ENCODE measurements around the gene SLC27A2.
"Not testable (repeated sequence)": the region's sequence is repeated elsewhere in the genome, so short reads cannot be mapped to it uniquely, and the experiment has no call there.

SLC27A2 gene

DNA sequence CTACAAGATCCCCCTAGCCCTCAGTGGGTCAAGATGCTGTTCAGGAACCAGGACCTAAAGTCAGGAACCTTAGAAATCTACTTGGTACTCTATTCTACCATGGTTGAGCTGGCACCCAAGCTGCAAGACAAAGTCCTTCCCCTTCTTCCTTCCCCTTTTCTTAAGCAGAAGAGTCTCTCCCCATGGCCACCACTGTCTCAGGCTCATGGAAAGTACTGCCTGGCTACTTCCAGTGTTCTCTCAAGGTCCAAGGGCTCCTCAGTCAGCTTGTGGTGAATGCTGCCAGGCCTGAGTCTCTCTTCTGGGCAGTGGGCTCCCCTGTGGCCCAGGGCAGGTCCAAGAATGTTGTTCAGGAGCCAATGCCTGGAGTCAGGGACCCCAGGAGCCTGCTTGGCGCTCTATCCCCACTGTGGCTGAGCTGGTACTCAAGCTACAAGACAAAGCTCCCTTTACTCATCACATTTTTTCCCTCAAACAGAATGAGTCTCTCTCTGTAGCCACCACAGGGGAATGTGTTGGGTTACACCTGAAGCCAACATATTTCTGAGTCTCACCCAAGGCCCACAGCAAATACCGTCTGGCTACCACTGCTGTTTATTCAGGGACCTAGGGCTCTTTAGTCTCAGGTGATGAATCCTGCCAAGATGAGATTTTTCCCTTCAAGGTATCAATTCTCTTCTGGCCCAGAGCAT lies 18.1 kb upstream of the SLC27A2 start:
- no peak for DNase-seq (ENCODE audit: low read depth, low spot score)

- DNase-seq (ENCODE audit: low read depth, low spot score): no peak
These were observed 17.5 kb upstream of the SLC27A2 start for GRCh38 chr15:50164458-50164857.

- DNase-seq (ENCODE audit: low read depth, low spot score): no peak
These were observed 15.8 kb upstream of the SLC27A2 start for GRCh38 chr15:50166216-50166615.

GRCh38 chr15:50167110-50167509 lies 14.9 kb upstream of the SLC27A2 start:
- no peak for DNase-seq (ENCODE audit: low read depth, low spot score)

- DNase-seq (ENCODE audit: low read depth, low spot score): no peak
These were observed 13.6 kb upstream of the SLC27A2 start for GRCh38 chr15:50168379-50168778.

GRCh38 chr15:50168783-50169411 lies 13.1 kb upstream of the SLC27A2 start:
- DNase-seq (ENCODE audit: low read depth, low spot score): no peak

GRCh38 chr15:50172360-50172895 lies 9.6 kb upstream of the SLC27A2 start:
- DNase-seq (ENCODE audit: low read depth, low spot score): not testable (repeated sequence)

GRCh38 chr15:50176869-50177268 lies 5.1 kb upstream of the SLC27A2 start:
- no peak for DNase-seq (ENCODE audit: low read depth, low spot score)

DNA sequence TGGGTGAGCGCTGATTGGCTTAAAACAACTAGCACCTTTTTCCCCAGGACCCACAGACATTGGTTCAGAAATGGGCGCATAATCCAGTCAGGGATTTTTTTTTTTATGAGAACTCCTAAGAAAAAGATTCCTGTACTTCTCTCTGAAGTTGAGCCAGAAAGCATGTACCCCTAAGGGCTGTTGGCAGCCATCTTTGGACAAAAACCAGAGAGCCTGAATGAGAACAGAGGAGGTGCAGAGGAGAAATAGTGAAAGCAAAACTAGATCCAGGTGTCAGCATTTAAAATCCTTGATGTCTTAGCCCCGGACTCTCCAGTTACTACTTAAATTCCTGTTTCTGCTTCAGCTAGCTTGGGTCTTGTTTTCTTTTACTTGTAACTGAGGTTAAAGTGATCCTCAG lies 1.9 kb upstream of the SLC27A2 start:
- no peak for DNase-seq (ENCODE audit: low read depth, low spot score)

DNA sequence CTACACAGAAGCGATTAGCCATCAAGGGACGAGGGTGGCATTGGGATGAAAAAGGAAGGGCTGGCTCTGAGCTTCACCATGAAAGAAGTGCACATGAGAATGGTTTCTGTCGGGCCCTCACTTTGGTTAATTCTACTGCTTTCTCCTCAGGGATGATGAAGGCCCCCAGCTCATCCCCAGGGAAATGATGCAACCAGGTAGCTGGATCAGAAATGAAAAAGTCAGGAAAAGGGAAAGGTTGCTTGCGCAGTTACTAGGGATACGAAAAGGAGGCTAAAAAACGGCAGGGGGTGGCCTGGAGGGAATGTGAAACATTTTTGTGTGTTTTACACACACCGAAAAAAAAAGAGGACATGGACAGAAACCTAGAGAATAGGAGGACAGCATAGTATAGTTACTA lies 1.4 kb upstream of the SLC27A2 start:
- no peak for DNase-seq (ENCODE audit: low read depth, low spot score)

- no peak for DNase-seq (ENCODE audit: low read depth, low spot score)
These were observed 611 bp upstream of the SLC27A2 start for GRCh38 chr15:50181201-50181968.

DNA sequence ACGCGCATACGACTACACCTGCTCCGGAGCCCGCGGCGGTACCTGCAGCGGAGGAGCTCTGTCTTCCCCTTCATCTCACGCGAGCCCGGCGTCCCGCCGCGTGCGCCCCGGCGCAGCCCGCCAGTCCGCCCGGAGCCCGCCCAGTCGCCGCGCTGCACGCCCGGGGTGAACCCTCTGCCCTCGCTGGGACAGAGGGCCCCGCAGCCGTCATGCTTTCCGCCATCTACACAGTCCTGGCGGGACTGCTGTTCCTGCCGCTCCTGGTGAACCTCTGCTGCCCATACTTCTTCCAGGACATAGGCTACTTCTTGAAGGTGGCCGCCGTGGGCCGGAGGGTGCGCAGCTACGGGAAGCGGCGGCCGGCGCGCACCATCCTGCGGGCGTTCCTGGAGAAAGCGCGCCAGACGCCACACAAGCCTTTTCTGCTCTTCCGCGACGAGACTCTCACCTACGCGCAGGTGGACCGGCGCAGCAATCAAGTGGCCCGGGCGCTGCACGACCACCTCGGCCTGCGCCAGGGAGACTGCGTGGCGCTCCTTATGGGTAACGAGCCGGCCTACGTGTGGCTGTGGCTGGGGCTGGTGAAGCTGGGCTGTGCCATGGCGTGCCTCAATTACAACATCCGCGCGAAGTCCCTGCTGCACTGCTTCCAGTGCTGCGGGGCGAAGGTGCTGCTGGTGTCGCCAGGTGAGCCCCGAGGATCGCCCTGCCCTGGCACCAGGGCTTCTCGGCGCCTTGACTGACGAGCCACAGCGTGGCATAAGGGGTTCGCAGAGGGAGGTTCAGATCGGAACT lies 420 bp downstream of the SLC27A2 start:
- DNase-seq (ENCODE audit: low read depth, low spot score): no peak

GRCh38 chr15:50183112-50183794 lies 1.3 kb downstream of the SLC27A2 start:
- no peak for DNase-seq (ENCODE audit: low read depth, low spot score)

GRCh38 chr15:50184863-50185504 lies 3.0 kb downstream of the SLC27A2 start:
- no peak for DNase-seq (ENCODE audit: low read depth, low spot score)

GRCh38 chr15:50186090-50186489 lies 4.1 kb downstream of the SLC27A2 start:
- DNase-seq (ENCODE audit: low read depth, low spot score): no peak

DNA sequence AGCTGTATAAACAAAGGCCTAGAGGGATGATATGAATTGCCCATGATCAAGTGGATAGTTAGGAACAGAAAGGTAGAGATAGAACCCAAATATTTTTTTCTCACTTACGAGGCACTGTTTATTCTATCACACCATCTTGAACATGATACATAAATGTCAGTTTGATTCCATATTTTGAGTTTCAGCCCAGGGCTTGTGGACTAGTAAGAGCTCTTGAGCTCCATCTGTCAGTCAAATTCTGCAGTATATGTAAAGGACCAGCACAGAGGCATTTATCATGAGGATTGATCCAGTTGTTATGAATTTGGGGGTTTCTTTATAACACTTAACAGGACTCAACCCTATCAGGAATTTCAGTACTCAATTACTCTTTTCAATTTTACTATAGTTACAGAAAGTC lies 4.8 kb downstream of the SLC27A2 start:
- DNase-seq (ENCODE audit: low read depth, low spot score): no peak

GRCh38 chr15:50187525-50187924 lies 5.5 kb downstream of the SLC27A2 start:
- DNase-seq (ENCODE audit: low read depth, low spot score): no peak

DNA sequence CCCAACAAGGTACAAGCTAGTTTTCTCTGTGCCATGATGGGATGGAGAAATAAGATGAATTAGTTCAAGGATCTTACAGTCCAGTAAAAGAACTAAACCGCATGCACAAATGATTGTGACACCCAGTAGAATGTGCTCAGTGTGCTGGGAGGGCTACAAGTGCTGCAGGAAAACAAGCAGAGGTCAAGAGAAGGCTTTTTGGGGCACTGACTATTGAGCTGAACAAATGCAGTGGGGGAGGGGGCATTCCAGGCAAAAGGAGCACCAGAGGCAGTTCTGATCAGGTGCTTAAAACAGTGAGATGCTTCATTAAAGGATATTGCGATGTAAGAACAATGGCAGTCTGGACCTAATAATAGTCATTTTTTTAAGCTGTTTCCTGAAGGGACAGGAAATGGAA lies 6.0 kb downstream of the SLC27A2 start:
- no peak for DNase-seq (ENCODE audit: low read depth, low spot score)

GRCh38 chr15:50188793-50189192 lies 6.8 kb downstream of the SLC27A2 start:
- not testable (repeated sequence) for DNase-seq (ENCODE audit: low read depth, low spot score)

GRCh38 chr15:50189633-50190032 lies 7.6 kb downstream of the SLC27A2 start:
- no peak for DNase-seq (ENCODE audit: low read depth, low spot score)

DNA sequence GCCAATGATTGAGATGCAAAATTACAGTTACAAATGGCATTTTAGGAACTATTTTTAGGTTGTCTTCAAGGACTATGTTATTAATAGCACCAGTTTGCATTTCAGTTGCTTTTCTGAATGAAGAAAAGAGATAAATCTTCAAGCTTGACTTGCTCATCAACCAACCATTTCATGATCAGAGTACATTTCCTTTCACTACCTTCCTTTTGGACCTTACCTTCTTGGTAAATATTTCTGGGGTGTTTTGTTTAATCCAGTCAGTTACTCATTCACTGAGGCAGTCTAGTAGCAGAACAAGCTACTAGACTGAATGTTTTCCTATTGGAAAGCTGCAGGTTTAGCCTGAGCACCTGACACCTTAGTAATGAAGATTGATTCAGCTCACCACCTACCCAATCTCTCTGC lies 8.2 kb downstream of the SLC27A2 start:
- no peak for DNase-seq (ENCODE audit: low read depth, low spot score)

All from smooth muscle cell of the brain vasculature (primary cell).